NCI-H2171 treated with DMSO at 0.1 percent for 48 hours (cell line): ENCODE data around the gene AATK.
"Not testable (repeated sequence)": the region's sequence is repeated elsewhere in the genome, so short reads cannot be mapped to it uniquely, and the experiment has no call there.

Source experiments
- DNase-seq: peaks from one replicate; lab custom pipeline; 2025; lab: John Stamatoyannopoulos, UW

AATK gene

DNA sequence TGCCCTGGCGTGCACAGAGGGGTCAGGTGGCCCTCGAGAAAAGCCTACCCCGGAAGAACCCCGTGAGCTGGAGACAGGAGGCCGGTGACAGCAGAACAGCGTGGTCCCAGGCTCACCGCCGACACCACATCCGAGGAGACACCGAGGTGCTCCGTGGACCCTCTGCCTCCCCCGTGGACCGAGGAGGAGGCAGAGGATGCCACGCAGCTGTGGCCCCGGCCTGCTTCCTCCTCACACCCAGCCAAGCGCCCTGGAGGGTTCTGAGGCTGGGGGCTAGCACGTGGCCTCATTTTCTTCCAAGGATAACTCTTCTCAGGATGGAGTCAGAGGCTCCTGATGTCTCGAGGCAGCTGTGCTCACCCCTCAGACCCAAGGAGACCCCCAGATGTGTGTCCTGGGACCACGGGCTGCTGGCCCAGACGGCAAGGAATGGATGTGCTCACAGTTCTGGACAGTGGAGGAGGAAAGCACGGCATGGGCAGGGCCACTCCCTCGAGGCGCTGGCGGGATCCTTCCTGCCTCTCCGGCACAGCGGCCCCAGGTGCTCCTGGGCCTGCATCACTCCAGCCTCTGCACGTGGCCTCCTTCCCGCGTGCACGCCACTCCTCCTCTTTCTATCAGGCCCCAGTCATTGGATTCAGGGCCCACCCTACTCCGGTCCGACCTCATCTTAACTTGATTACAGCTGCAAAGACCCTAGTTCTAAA, 5.1 kb downstream of the AATK start:
- no peak for DNase-seq

DNA sequence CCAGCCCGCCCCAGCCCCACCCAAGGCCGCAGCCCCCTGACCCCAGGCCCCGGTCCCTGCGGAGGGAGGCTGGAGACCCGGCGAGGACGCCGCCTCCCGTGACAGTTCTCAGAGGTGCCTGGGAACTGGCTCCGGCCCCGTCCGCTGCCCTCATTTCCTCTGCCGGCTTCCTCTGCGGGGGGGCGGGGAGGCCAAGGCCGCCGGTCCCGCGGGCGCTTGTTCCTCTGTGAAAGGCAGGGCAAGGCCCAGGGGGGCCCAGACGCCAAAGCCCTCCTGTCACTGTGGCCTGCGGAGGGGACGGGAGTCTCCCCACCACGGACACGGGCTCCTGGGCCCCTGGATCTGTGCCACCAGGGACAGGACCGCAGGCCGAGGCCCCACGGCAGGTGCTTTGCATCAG, 5.7 kb downstream of the AATK start:
- no peak for DNase-seq

GRCh38 chr17:81159611-81160265, 6.3 kb downstream of the AATK start:
- no peak for DNase-seq

- no peak for DNase-seq
Observed at GRCh38 chr17:81158688-81159590, 7.1 kb downstream of the AATK start.

GRCh38 chr17:81157848-81158687, 8.0 kb downstream of the AATK start:
- DNase-seq: no peak

DNA sequence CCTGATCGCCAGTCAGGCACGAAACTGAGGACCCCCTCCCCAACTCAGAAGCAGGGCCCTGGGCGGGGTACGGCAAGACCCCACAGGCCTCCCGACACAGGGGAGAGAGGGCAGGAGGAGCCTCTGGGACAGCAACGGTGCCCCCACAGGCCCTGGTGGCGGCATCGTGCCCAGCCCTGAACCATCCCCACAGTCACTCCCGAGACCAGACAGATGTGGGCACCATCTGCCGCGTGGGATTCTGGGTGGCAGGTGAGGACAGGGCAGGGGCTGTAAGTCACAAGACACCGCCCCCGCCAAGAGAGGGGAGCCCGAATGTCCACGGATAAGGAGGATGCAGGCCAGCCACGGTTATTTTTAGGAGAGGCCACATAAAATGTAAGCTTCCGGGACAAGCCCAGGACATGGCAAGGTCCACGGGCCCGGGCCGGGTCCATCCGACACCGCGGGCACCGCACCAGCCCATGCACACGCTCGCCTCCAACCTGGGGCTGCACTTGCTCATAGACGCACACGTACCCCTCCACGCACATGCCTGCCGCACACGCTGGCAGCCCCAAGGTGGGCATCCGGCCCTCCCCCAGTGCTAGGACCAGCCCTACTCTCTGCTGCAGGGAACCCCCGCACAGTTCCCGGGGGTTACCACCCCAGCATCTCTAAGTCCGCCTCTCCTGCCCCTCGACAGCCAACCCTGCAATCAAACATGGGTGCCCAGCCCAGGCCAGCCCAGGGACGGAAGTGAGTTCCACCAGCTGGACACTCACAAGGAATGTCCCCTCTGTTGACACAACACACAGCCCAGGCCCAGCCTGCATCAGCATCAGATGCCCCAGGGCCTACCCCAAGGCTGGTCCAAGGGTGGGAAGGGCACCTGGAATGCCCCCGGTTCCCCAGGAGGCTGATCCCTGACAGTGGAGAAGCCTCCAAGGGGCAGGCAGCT, 8.9 kb downstream of the AATK start:
- no peak for DNase-seq

- no peak for DNase-seq
Observed at GRCh38 chr17:81154961-81155360, 11.1 kb downstream of the AATK start.

- not testable (repeated sequence) for DNase-seq
Observed at GRCh38 chr17:81154016-81154415, 12.0 kb downstream of the AATK start.

DNA sequence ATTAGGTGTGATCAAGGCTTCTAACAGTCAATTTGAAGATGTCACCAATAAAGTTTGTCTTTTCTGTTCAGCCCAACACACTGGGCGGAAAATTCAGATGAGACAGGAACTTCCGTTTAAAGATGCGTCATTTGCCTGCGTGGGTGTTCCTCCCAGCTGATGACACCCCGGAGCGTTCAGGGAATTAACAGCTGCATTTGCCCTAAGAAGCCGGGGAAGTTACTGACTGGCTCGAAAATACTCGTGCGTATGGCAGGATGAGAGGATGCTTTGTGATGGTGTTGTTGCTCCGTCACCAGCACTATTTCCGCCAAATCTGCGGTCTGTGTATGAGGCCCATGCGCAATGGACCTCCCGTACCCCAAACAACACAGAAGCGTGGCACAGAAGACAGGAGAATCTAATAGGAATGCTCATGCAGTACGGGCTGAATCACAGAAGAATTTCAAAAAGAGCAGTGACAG, 12.6 kb downstream of the AATK start:
- no peak for DNase-seq

DNA sequence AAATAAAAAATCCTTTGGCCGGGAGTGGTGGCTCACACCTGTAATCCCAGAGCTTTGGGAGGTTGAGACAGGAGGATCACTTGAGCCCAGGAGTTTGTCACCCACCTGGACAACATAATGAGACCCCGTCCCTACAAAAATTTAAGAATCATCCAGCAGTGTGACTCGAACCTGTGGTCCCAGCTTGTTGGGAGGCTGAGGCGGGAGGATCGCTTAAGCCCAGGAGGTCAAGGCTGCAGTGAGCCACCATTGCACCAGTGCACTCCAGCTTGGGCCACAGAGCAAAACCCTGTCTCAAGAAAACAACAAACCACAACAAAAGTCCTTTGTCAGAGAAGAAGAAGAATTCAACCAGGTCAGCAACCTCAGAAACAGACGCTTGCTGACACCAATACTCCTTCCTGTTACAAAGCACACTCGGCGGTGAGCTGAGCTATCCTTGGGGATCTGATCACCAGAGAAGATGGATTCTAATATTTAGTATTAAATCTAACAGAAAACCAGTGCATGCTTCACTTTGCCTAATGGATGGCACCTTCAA, 13.7 kb downstream of the AATK start:
- no peak for DNase-seq

GRCh38 chr17:81151278-81151677, 14.7 kb downstream of the AATK start:
- no peak for DNase-seq

GRCh38 chr17:81150377-81151077, 15.5 kb downstream of the AATK start:
- DNase-seq: no peak

DNA sequence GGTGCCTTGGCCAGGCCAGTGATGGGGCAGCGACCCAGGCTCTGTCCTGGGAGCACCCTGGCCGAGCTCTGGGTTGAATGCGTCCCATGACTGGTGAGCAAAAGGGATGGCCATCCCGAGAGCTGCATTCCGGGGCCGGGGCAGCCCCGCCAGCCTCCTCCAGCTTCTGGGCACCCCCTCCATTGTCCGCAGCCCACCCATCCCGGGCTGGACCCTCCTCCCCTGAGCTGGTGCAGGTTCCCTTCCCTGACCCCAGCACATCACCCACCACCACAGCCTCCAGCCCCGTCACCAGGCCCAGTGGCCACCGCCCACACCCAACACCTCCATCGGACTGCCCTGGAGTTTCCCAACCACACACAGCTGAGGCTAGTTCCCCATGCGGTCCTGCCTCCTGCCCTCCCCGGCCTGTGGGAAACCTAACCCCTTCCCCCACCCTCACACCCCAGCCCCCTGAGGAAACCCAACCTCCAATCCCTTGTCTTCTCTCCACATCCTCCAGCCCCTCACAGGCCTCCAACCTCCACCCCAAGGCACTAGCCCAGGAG, 17.0 kb downstream of the AATK start:
- DNase-seq: no peak

DNA sequence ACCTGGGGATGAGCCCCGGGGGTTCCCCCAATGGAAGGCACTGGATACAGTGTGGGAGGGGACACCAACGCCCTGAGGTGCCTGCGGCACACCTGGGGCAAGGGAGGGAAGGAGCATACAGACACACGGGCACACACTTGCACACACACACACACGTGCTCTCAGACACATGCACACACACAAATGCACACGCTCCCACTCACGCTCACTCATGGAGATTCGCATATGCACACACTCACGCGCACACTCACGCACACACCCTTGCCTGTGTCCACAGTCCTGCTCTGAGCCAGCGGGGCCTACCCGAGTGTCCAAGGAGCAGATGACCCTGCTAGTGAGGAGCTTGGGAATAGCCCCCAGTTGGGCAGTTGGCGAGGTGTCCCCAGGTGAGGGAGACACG, 17.4 kb downstream of the AATK start:
- DNase-seq: no peak

DNA sequence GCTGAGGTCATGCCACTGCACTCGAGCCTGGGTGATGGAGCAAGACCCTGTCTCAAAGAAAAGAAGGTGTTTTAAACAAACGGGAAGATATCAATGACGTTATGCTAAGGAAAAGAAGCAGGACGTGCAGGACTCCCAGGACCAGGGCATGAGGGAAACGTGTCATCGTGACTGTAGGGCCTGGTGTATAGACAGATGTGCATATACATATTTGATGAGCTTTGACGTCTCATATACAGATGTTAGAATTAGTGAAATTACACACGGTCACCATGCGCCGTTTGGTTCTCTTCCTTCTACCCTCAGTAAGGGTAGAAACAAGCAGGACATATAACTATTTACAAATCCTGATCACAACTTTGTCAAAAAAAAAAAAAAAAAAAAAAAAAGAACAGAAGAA, 18.3 kb downstream of the AATK start:
- no peak for DNase-seq

DNA sequence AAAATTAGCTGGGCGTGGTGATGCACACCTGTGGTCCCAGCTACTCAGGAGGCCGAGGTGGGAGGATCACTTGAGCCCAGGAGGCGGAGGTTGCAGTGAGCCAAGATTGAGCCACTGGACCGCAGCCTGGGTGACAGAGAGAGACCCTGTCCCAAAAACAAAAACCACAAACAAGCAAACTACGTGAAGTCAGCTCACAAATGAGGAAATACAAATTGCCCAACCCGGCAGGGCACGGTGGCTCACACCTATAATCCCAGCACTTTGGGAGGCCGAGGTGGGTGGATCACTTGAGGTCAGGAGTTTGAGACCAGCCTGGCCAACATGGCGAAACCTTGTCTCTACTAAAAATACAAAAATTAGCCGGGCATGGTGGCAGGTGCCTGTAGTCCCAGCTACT, 19.8 kb downstream of the AATK start:
- not testable (repeated sequence) for DNase-seq

GRCh38 chr17:81144423-81144781, 21.6 kb downstream of the AATK start:
- DNase-seq: no peak

DNA sequence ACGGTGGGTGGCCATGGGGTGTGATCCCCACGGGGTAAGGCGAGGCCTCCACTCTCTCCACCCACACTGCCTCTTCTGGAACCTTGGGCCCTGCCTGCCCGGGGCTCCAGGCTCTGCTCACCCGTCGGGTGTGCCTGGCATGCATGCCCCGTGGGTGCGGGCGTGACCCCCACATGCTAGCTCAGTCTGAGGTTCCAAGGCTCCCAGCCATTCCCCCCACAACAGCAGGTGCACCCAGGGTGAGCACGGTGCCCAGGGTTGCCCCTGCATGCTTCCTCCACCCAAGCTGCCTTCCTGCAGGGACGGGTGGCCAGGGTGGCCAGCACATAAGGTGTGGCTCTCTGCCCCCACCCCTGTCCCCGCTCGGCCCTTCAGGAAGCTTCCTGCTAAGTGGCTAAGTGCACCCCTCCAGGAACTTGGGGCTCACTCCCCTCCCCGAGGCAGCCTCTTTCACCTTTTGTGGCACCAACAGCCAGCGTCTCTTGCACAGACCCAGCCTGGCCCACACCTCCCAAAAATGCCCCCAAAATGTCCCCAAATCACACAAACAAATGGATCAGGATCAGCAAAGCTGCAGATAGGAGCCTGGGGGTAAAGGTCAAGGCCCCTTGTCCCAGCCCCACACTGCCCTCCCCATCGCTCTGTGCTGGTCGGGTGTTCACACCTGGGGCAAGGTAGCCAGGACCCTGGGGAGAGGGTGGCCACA, 22.2 kb downstream of the AATK start:
- DNase-seq: no peak

GRCh38 chr17:81143200-81143527, 22.9 kb downstream of the AATK start:
- no peak for DNase-seq
